Parathyroid adenoma (tissue), 2 donors: ENCODE measurements around the gene SHH.

Experiments
- H2AFZ ChIP-seq: fragments of 300-600 bp; sonication (generic); one replicate; pipeline ENCODE4 v1.7.0; 2017; ENCODE audit warnings: antibody characterized with exemption, mild to moderate bottlenecking
- H3K27ac ChIP-seq: fragments of 300-600 bp; sonication (generic); one replicate; pipeline ENCODE4 v1.7.0; 2017
- H3K27me3 ChIP-seq: fragments of 300-600 bp; sonication (generic); one replicate; pipeline ENCODE4 v1.7.0; 2017; ENCODE audit warnings: low read length; ENCODE audit not compliant: control insufficient read depth, insufficient read depth
- H3K36me3 ChIP-seq: fragments of 300-600 bp; sonication (generic); one replicate; pipeline ENCODE4 v1.7.0; 2017; ENCODE audit warnings: low read length; ENCODE audit not compliant: control insufficient read depth, insufficient read depth
- H3K4me1 ChIP-seq: fragments of 300-600 bp; sonication (generic); one replicate; pipeline ENCODE4 v1.7.0; 2017; ENCODE audit warnings: control low read depth
- H3K4me2 ChIP-seq: fragments of 300-600 bp; sonication (generic); one replicate; pipeline ENCODE4 v1.7.0; 2017; ENCODE audit warnings: low read length
- H3K4me3 ChIP-seq: fragments of 300-600 bp; sonication (generic); one replicate; pipeline ENCODE4 v1.7.0; 2017; ENCODE audit warnings: low read depth, low read length
- H3K79me2 ChIP-seq: fragments of 300-600 bp; sonication (generic); one replicate; pipeline ENCODE4 v1.7.0; 2017; ENCODE audit warnings: control low read depth
- H3K9ac ChIP-seq: fragments of 300-600 bp; sonication (generic); one replicate; pipeline ENCODE4 v1.7.0; 2017; ENCODE audit warnings: mild to moderate bottlenecking
- H3K9me3 ChIP-seq: fragments of 300-600 bp; sonication (generic); one replicate; pipeline ENCODE4 v1.7.0; 2017; ENCODE audit warnings: low read length; ENCODE audit not compliant: control insufficient read depth
- CTCF ChIP-seq: fragments of 300-600 bp; sonication (generic); IDR thresholded peaks from one replicate; pipeline ENCODE4 v1.7.0; 2017; ENCODE audit warnings: antibody characterized with exemption, mild to moderate bottlenecking
- donor health status: primary hyperparathyroidism.

SHH gene

GRCh38 chr7:155830961-155831806, 18.9 kb upstream of the SHH start:
- Histone ChIP-seq H3K4me1 (no peaks in the 10 kb centered on the region), H3K79me2 (no peaks in the 10 kb centered on the region), H3K36me3 (no peaks in the 10 kb centered on the region), H3K9me3 (no peaks in the 10 kb centered on the region), H3K9ac (no peak overlapping the region), H3K27me3 (no peaks in the 10 kb centered on the region), H3K27ac (no peak overlapping the region), H3K4me2 (no peak overlapping the region), H2AFZ (no peak overlapping the region), H3K4me3 (no peak overlapping the region)
- no peak for TF ChIP-seq CTCF

- Histone ChIP-seq H3K9ac (no peak overlapping the region), H3K79me2 (no peaks in the 10 kb centered on the region), H2AFZ (no peak overlapping the region), H3K36me3 (no peaks in the 10 kb centered on the region), H3K27me3 (no peaks in the 10 kb centered on the region), H3K4me1 (no peaks in the 10 kb centered on the region), H3K4me3 (no peak overlapping the region), H3K27ac (no peak overlapping the region), H3K9me3 (no peaks in the 10 kb centered on the region), H3K4me2 (no peak overlapping the region)
- TF ChIP-seq CTCF, result no peak
Observed at GRCh38 chr7:155829796-155830470, 17.7 kb upstream of the SHH start.

- Histone ChIP-seq H3K4me3 (no peak overlapping the region), H3K27me3 (no peaks in the 10 kb centered on the region), H3K9me3 (no peaks in the 10 kb centered on the region), H3K9ac (no peak overlapping the region), H3K27ac (no peak overlapping the region), H3K36me3 (no peaks in the 10 kb centered on the region), H3K4me1 (no peaks in the 10 kb centered on the region), H3K79me2 (no peaks in the 10 kb centered on the region), H3K4me2 (no peak overlapping the region), H2AFZ (no peak overlapping the region)
- no peak for TF ChIP-seq CTCF
Observed at GRCh38 chr7:155825336-155825735, 13.1 kb upstream of the SHH start.

- Histone ChIP-seq H3K79me2 (no peaks in the 10 kb centered on the region), H3K4me2 (no peak overlapping the region), H3K4me1 (no peaks in the 10 kb centered on the region), H3K4me3 (no peak overlapping the region), H2AFZ (no peak overlapping the region), H3K36me3 (no peaks in the 10 kb centered on the region), H3K27me3 (no peaks in the 10 kb centered on the region), H3K27ac (no peak overlapping the region), H3K9ac (no peak overlapping the region), H3K9me3 (no peaks in the 10 kb centered on the region)
- TF ChIP-seq CTCF, result no peak
Observed at GRCh38 chr7:155824227-155824886, 12.1 kb upstream of the SHH start.
